ENCODE data around the gene TSPAN14.

TSPAN14 gene

GRCh38 chr10:80421707-80422536 is 32.2 kb upstream of the TSPAN14 start:
- DNase-seq (ENCODE audit: low read depth), result no peak

DNA sequence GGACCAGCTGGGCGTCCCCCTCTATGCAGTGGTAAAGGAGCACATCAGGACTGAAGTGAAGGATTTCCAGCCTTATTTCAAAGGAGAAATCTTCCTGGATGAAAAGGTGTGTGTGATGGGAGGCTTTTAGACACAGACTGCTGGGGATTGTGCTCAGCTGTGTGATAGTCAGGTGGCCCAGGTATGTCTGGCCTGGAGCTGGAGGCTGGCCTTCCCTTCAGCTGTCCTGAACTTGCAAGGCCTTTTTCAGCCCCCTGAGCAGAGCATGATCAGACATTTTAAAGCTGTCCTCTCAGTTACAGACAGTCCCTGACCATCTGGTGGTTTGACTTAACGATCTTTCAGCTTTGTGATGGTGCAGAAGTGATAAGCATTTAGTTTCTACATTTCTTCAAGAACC is 28.2 kb upstream of the TSPAN14 start:
- no peak for DNase-seq (ENCODE audit: low read depth)

- DNase-seq (ENCODE audit: low read depth), result no peak
Measured at GRCh38 chr10:80427541-80427940, 26.6 kb upstream of the TSPAN14 start.

GRCh38 chr10:80429521-80429973 is 24.6 kb upstream of the TSPAN14 start:
- no peak for DNase-seq (ENCODE audit: low read depth)

GRCh38 chr10:80433134-80433533 is 21.0 kb upstream of the TSPAN14 start:
- DNase-seq (ENCODE audit: low read depth), result no peak

GRCh38 chr10:80436446-80437098 is 17.5 kb upstream of the TSPAN14 start:
- no peak for DNase-seq (ENCODE audit: low read depth)

DNA sequence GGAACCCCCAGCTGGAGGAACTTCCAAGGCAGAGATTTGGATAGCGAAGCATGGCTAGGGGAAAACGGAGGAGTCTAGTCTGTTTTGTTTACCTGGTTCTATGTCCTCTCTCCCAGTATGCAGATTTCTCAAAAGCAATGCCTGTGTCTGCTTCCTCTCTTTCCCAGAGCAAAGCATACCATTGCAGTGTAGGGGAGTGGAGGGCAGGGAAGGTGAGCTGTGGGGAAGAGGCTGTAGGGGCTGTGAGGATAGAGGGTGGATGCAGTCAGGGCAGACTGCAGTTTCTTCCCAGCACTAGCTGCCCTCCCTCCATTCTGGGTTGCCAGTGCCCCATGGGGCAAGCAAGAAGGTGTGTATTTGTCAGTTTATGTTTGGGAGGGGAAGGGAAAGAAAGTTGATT is 16.9 kb upstream of the TSPAN14 start:
- no peak for DNase-seq (ENCODE audit: low read depth)

DNA sequence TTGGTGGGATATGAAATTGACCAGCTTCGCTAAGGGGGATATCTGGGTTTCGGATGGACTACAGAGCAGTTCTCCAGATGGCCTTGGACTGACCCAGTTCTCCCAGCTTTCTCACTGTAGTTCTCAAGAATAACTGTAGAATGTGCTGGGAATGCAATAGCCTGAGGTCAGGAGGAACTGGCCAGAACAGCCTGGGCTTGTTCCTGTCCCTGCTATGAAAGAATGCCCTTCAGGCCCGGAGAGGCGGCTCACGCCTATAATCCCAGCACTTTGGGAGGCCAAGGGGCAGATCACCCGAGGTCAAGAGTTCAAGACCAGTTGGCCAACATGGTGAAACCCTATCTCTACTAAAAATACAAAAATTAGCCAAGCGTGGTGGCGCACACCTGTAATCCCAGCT is 12.3 kb upstream of the TSPAN14 start:
- no peak for DNase-seq (ENCODE audit: low read depth)

GRCh38 chr10:80442879-80443278 is 11.2 kb upstream of the TSPAN14 start:
- DNase-seq (ENCODE audit: low read depth), result no peak

DNA sequence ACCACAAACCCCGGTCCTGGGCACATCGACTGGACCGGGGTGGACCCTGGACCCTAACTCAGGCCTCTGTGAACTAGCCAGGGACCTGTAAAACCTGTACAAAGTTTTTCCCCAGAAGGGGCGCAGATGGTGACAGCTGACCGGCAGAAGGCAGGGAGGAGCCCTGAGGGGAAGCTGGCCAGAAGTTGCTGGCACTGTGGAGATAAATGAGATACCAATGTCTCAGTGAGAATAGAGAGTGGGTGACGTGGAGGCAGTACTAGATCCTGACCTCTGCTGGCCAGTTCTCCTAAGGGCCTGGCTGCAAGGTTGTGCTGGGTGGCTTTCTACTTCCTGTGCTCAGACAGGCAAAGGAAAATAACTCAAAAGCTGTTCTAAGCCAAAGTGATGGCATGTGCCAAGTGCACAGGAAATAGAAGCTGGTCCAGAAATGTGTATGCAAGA is 10.6 kb upstream of the TSPAN14 start:
- no peak for DNase-seq (ENCODE audit: low read depth)

- no peak for DNase-seq (ENCODE audit: low read depth)
Measured at GRCh38 chr10:80444124-80444523, 10.0 kb upstream of the TSPAN14 start.

DNA sequence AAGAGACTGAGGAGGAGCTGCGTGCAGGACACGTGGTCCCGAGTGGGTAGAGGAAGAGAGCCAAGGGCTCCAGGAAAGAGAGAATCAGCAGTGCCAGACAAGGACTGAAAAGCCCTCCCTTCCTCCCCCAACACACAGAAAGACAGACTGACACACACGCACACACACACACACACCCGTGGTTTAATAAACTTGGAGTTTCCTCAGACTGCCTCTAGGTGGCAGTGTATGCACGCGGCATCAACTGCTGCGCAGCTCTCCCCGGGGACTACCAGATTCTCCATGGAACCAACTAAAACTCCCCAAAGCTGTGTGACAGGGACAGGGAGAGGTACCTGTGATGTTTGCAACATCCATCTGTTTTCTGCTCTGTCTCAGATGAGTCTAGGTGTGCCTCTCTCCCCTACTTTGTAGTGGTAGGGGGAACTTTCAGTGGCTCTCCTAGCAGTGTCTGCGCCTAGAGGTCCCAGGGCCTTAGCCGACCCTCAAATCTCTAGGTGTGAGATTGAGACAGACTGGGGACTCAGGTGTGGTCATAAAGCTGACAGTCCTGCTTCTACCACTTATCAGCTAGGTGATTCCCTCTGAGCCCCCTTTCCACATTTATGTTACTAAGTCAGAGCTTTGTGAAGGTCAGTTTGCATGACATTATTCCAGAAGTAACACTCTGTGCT is 9.3 kb upstream of the TSPAN14 start:
- DNase-seq (ENCODE audit: low read depth), result no peak

DNA sequence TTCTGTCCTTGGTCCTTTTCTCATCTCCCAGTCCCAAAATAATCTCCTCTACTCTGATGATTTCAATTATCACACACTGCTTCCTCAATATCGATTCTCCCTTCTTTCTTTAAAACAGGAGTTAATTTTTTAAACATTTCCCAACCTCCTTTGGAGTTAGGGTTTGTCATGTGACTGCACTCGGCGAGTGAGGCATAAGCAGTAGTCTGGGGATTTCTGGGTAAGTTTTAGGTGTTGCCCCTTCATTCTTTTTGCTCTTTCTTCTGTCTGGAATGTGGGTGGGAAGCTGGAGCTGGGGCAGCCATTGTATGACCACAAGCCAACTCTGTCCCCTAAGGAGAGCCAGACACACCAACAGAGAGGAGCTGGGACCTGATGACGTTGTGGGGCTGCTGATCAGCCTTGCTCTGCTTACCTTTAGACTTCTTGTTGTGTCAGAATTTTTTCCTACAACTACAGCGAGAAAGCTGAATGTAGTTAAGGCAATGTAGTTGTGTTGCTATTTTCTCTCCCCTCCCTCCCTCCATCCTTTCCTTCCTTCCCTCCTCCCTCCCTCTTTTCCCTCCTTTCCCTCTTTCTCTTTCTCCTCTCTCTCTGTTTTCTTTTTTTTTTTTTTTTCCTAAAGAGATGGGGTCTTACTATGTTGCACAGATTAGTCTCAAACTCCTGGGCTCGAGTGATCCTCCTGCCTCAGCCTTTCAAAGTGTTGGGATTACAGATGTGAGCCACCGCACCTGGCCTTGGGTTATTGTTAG is 6.5 kb upstream of the TSPAN14 start:
- DNase-seq (ENCODE audit: low read depth), result no peak

DNA sequence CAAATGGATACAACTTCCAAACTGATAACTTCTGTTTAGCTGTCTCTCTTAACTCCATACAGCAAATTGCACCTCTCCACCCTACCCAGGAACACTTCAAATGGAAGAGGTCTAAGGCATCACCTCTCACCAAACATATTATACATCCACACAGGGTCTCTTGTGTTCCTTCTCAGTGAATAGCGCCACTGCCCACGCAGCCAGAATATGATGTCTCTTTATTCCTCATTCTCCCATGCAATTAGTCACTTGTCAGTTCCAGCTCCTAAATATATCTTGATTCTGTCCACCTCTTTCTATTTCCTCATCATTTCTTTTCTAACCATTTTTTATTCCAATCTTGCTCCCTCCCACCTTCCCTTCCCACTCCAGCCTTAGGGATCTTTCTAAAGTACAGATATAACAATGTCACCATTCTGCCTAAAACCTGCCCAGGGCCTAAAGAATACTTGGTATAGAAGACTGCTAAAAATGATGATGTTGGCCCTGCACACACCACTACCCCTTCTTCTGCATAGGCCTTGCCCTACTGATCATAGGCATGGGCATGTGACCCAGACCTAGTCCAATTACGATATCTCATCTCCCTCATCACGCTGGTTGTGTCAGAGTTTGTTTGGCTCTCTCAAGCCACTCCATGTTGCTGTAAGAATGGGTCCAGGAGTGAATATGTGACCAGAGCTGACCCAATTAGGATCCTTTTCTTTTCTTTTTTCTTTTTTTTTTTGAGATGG is 5.7 kb upstream of the TSPAN14 start:
- no peak for DNase-seq (ENCODE audit: low read depth)

GRCh38 chr10:80449520-80449919 is 4.6 kb upstream of the TSPAN14 start:
- no peak for DNase-seq (ENCODE audit: low read depth)

DNA sequence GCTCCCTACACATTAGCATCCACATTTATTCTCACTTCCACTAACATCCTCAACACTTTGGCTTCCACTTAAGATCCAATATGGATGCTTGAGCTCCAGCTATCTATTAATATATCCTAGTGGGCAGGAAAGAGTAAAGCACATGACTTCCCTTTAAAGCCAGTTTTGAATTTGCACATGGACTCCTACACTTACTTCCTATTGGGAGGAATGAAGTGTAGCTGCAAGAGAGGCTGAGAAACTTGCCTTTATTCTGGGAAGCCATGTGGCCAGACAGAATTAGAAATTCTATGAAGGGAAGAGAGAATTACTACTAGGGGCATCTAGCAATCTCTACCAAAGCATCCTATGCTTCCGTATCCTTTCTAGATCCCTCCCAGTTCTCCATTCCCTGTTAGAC is 3.0 kb upstream of the TSPAN14 start:
- DNase-seq (ENCODE audit: low read depth), result no peak

DNA sequence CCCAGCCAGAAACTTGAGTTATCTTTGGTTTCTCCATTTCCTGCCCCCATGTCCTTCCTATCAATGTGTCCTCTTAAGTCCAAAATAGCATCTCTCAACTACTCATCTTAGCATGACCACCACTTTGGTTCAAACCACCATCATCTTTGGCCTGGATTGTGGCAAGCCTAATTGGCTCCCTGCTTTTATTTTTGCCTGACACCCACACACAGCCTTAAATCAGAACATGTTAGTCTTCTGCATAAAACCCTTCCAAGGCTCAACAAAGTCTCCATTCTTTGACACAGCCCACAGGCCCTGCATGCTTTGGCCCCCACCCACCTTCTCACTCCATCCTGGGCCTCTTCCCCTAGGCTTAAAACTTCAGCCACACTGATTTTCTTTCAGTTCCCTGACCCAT is 2.0 kb upstream of the TSPAN14 start:
- no peak for DNase-seq (ENCODE audit: low read depth)

- DNase-seq (ENCODE audit: low read depth), result no peak
Measured at GRCh38 chr10:80452640-80453039, 1.5 kb upstream of the TSPAN14 start.

GRCh38 chr10:80453056-80453841 is 861 bp upstream of the TSPAN14 start:
- no peak for DNase-seq (ENCODE audit: low read depth)
